Activated CD4-positive, alpha-beta memory T cell treated with anti-CD3 and anti-CD28 coated beads, Interleukin-2, amount 10 ng/mL, durations not matched to agents 7 days and 5 days (primary cell): ENCODE results near the gene POLR2I. TPM values are rescaled to one million over a fixed set of nuclear protein-coding genes. Genes with fewer than 3 reads are reported as not detected.

Source experiments
- CTCF ChIA-PET: fragments of 350-600 bp; sonication (Branson Sonifier 250); formaldehyde crosslinking; loops from one replicate; lab custom pipeline; 2021; ENCODE audit warnings: antibody characterized with exemption, inconsistent platforms; lab: Charles Lee
- POLR2A ChIA-PET: fragments of 350-600 bp; sonication (Branson Sonifier 250); formaldehyde crosslinking; loops from one replicate; lab custom pipeline; 2021; ENCODE audit warnings: antibody characterized with exemption; lab: Charles Lee
- DNase-seq: peaks from one replicate; pipeline ENCODE4 v3.0.0-alpha.2; 2020
- H3K27ac Mint-ChIP-seq: one replicate; pipeline ENCODE4 v1.8.0; 2021; ENCODE audit warnings: mild to moderate bottlenecking, mixed read lengths
- H3K27me3 Mint-ChIP-seq: one replicate; pipeline ENCODE4 v1.8.0; 2021; ENCODE audit warnings: mixed read lengths
- H3K36me3 Mint-ChIP-seq: one replicate; pipeline ENCODE4 v1.8.0; 2021; ENCODE audit warnings: low read depth, mixed read lengths
- H3K4me1 Mint-ChIP-seq: one replicate; pipeline ENCODE4 v1.8.0; 2021; ENCODE audit warnings: mixed read lengths
- H3K4me3 Mint-ChIP-seq: one replicate; pipeline ENCODE4 v1.8.0; 2021; ENCODE audit warnings: mild to moderate bottlenecking, mixed read lengths
- H3K9me3 Mint-ChIP-seq: one replicate; pipeline ENCODE4 v1.8.0; 2021; ENCODE audit warnings: mixed read lengths
- total RNA-seq, 2 experiments: library from RNA; stranded (reverse); gene quantifications; one replicate each; pipeline ENCODE4 v1.2.3, GENCODE V29; 2021

The POLR2I gene
- total RNA-seq: 10 to 100 TPM; 47.3 to 57.4 TPM

DNA sequence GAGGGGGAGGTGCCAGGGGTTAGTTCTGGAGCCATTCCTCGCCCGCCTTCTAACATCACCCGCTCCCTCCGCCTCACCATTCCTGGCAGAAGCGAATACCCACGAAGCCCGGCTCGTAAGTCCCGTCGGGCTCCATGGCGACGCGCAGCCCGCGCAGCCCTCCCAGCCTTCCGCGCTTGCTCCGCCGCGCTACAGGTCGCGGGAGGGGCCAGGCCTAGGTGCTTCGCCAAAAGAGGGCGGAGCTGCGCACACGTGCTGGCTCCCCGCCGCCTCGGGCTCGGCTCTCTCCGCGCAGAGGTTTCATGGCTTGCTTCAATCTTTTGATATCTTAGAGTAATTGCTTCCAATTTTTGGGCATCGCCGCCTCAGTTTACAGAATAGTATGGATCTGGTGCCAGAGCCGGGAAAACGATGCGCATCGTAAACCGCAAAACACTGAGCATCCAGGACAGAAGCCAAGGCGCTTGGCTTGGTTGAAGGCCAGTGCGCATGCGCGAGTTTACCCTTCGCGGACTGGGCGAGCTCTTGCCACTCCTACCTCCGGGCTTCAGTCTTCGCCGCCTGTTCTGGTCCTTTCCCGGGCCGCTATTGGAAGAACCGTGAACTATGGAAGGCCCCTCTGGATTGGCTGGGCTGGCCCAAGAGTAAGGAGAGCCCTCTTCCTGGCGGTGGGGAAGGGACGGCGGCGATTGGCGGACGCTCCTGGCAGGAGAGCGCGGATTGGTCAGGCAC, at the start of gene POLR2I:
POLR2I (minus strand) TSS at position 155 of the 732 bp plus-strand sequence; CDS start at position 136, 19 bp downstream.
- H3K27me3 Mint-ChIP-seq: no peaks in the 10 kb centered on the region
- H3K4me3 Mint-ChIP-seq: peak within 1 kb of the TSS; percentile 92
- DNase-seq: peak; percentile 99
- H3K9me3 Mint-ChIP-seq: no peaks in the 10 kb centered on the region
- CTCF ChIA-PET: interaction anchor here (0.7 to 2.1 kb wide), 5 partner anchors 12 to 100 kb away, joined by 3 to 23 read pairs (median 4); no protein-coding TSS in a partner anchor
- H3K36me3 Mint-ChIP-seq: peaks cover 43% of the 10 kb centered on the region
- peaks cover 46% of the 10 kb centered on the region for H3K4me1 Mint-ChIP-seq
- POLR2A ChIA-PET: interaction anchor here (0.7 to 6.2 kb wide), 20 partner anchors 9 to 735 kb away, joined by 3 to 37 read pairs (median 4); partner anchors contain the start of genes ALKBH6, CAPNS1, THAP8 and WDR62
- peak within 1 kb of the TSS; percentile 95 for H3K27ac Mint-ChIP-seq

DNA sequence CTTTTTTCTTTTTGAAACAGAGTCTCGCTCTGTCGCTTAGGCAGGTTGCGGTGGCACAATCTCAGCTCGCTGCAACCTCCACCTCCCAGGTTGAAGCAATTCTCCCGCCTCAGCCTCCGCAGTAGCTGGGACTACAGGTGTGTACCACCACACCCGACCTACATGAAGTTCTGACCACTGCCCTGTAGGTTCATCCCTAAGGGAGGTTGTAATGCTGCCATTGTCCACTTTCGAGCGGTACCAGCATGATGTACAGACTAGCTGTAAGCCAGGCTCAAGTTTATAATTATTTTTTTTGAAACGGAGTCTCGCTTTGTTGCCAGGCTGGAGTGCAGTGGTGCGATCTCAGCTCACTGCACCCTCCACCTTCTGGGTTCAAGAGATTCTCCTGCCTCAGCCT, 49.1 kb upstream of the POLR2I start:
- H3K4me1 Mint-ChIP-seq: no peaks in the 10 kb centered on the region
- H3K36me3 Mint-ChIP-seq: peaks cover 27% of the 10 kb centered on the region
- H3K4me3 Mint-ChIP-seq: no peak overlapping the region
- DNase-seq: no peak
- ChIA-PET POLR2A (interaction anchor here (0.9 to 1.2 kb wide), 3 partner anchors 11 to 49 kb away, joined by 3 read pairs; partner anchors contain the start of gene POLR2I), CTCF (interaction anchor here (13.0 kb wide), 1 partner anchor 36 kb away, joined by 150 read pairs; no protein-coding TSS in a partner anchor)
- H3K27ac Mint-ChIP-seq: no peak overlapping the region
- no peaks in the 10 kb centered on the region for H3K9me3 Mint-ChIP-seq
- H3K27me3 Mint-ChIP-seq: no peaks in the 10 kb centered on the region

DNA sequence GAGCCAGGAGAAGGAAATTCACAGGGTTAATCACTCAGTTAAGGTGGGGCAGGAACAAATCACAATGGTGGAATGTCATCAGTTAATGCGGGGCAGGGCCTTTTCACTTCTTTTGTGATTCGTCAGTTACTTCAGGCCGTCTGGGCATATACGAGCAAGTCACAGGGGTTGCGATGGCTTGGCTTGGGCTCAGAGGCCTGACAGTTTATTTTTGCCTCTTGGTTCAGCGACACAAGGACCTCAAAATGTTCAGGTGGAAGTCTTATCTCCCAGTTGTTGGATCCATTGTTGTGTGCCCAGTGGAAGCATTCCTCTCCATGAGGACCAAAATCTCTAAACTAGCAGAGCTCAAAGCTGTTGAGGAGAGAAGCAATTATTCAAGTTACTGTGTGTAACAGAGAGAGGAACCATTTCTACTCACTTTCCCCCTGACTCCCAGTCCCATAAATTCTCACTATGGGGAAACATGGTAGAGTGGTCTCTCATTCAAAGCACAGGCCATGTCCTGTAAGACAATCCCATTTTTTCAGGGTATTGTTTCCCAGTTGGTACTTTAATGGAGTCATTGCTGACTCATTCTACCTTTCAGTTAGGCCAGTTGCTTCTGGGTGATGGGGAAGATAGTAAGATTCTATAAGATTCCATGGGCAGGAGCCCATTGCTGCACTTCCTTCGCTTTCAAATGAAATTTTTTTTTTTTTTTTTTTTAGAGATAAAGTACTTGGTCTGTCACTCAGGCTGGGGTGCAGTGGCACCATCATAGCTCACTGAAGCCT, 46.3 kb upstream of the POLR2I start:
- Mint-ChIP-seq H3K36me3 (peaks cover 25% of the 10 kb centered on the region), H3K4me3 (no peak overlapping the region), H3K27ac (no peak overlapping the region), H3K27me3 (no peaks in the 10 kb centered on the region), H3K9me3 (no peaks in the 10 kb centered on the region), H3K4me1 (no peaks in the 10 kb centered on the region)
- ChIA-PET POLR2A (interaction anchor here (0.9 kb wide), 1 partner anchor 9 kb away, joined by 3 read pairs; no protein-coding TSS in a partner anchor), CTCF (no interaction called here)
- DNase-seq: no peak

GRCh38 chr19:36153126-36153525, 38.5 kb upstream of the POLR2I start:
- Mint-ChIP-seq H3K4me1 (peaks cover 3% of the 10 kb centered on the region), H3K27ac (no peak overlapping the region), H3K4me3 (no peak overlapping the region), H3K27me3 (no peaks in the 10 kb centered on the region), H3K9me3 (no peaks in the 10 kb centered on the region), H3K36me3 (peaks cover 31% of the 10 kb centered on the region)
- no peak for DNase-seq
- CTCF ChIA-PET: interaction anchor here (0.5 to 1.1 kb wide), 3 partner anchors 14 to 202 kb away, joined by 3 to 6 read pairs (median 5); no protein-coding TSS in a partner anchor
- POLR2A ChIA-PET: interaction anchor here (1.0 to 1.4 kb wide), 3 partner anchors 11 to 13 kb away, joined by 3 to 6 read pairs (median 3); partner anchors contain the start of gene CAPNS1

DNA sequence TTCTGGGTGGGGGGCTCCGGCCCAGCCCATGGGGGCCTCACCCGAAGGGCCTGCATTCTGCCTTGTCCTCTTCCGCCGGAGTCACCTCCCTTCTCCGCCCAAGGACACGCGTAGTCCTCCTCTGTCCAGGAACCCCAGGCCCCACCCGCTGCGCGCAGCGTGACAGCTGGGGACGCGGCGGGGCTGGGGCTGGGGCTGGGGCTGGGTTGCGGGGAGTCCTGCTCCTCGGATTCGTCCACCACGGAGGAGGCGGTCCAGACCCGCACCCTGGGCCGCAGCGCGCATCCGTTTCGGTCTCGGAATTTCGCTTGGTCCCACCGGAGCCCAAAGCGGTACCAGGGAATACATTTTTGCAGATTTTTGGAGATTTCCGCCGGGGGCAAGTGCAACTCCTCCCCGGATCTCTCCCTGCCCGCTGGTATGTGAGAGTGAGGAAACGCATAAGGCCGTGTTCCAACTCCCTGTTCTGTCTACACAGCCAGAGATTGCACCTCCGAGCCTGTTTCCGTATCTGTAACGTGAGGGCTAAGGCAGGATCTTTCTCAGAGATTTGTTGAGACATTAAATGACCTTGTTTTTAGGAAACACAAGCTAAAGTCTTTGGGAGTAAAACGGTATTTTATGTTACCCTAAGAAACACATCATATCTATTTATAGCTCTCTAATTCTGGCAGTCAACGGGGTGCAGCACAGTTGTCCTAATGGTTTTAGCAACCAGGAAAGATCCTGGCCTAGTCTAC, 37.8 kb upstream of the POLR2I start, which contains the start of gene COX7A1:
COX7A1 (minus strand) TSS at position 96 of the 740 bp plus-strand sequence; CDS start at position 56, 40 bp downstream.
- H3K36me3 Mint-ChIP-seq: peaks cover 36% of the 10 kb centered on the region
- no peaks in the 10 kb centered on the region for H3K9me3 Mint-ChIP-seq
- no peaks in the 10 kb centered on the region for H3K27me3 Mint-ChIP-seq
- POLR2A ChIA-PET: interaction anchor here (1.0 to 1.4 kb wide), 4 partner anchors 12 to 13 kb away, joined by 3 to 6 read pairs (median 3); partner anchors contain the start of gene CAPNS1
- H3K4me1 Mint-ChIP-seq: peaks cover 3% of the 10 kb centered on the region
- CTCF ChIA-PET: interaction anchor here (0.5 to 1.1 kb wide), 2 partner anchors 15 to 25 kb away, joined by 3 to 5 read pairs; no protein-coding TSS in a partner anchor
- H3K27ac Mint-ChIP-seq: no peak within 1 kb of the TSS
- H3K4me3 Mint-ChIP-seq: no peak within 1 kb of the TSS
- DNase-seq: no peak

DNA sequence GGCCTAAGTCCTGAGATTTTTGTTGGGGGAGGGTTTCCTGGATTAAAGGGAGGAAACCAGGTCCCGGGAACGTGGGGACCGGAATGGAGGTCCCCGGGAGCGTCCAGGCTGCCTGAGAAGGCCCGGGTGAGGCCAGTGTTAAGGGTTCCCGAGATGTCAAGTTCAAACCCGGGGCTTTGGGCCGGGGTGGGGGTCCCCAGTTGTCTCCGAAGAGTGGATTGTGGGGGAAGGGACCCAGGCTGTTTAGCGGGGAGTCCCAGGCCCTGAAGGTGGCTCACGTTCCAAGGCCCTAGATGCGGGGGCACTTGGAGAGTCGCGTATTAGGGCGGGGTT, 37.3 kb upstream of the POLR2I start:
- no peak for DNase-seq
- Mint-ChIP-seq H3K4me1 (peaks cover 5% of the 10 kb centered on the region), H3K27me3 (no peaks in the 10 kb centered on the region), H3K4me3 (no peak overlapping the region), H3K27ac (no peak overlapping the region), H3K9me3 (no peaks in the 10 kb centered on the region), H3K36me3 (peaks cover 41% of the 10 kb centered on the region)
- ChIA-PET CTCF (no interaction called here), POLR2A (interaction anchor here (1.2 kb wide), 1 partner anchor 12 kb away, joined by 3 read pairs; the partner anchor contains the start of gene CAPNS1)

- no peaks in the 10 kb centered on the region for H3K9me3 Mint-ChIP-seq
- ChIA-PET CTCF (no interaction called here), POLR2A (interaction anchor here (1.0 to 1.2 kb wide), 2 partner anchors 11 to 12 kb away, joined by 3 read pairs; partner anchors contain the start of gene CAPNS1)
- no peak overlapping the region for H3K27ac Mint-ChIP-seq
- no peaks in the 10 kb centered on the region for H3K27me3 Mint-ChIP-seq
- no peak overlapping the region for H3K4me3 Mint-ChIP-seq
- peaks cover 7% of the 10 kb centered on the region for H3K4me1 Mint-ChIP-seq
- no peak for DNase-seq
- H3K36me3 Mint-ChIP-seq: peaks cover 47% of the 10 kb centered on the region
Observed at GRCh38 chr19:36151144-36152018, 36.7 kb upstream of the POLR2I start.

- ChIA-PET POLR2A (interaction anchor here (1.0 kb wide), 1 partner anchor 13 kb away, joined by 3 read pairs; no protein-coding TSS in a partner anchor), CTCF (no interaction called here)
- H3K4me1 Mint-ChIP-seq: peaks cover 8% of the 10 kb centered on the region
- no peak for DNase-seq
- no peaks in the 10 kb centered on the region for H3K27me3 Mint-ChIP-seq
- H3K9me3 Mint-ChIP-seq: no peaks in the 10 kb centered on the region
- no peak overlapping the region for H3K4me3 Mint-ChIP-seq
- H3K36me3 Mint-ChIP-seq: peaks cover 55% of the 10 kb centered on the region
- H3K27ac Mint-ChIP-seq: no peak overlapping the region
Observed at GRCh38 chr19:36150586-36150985, 35.9 kb upstream of the POLR2I start.

DNA sequence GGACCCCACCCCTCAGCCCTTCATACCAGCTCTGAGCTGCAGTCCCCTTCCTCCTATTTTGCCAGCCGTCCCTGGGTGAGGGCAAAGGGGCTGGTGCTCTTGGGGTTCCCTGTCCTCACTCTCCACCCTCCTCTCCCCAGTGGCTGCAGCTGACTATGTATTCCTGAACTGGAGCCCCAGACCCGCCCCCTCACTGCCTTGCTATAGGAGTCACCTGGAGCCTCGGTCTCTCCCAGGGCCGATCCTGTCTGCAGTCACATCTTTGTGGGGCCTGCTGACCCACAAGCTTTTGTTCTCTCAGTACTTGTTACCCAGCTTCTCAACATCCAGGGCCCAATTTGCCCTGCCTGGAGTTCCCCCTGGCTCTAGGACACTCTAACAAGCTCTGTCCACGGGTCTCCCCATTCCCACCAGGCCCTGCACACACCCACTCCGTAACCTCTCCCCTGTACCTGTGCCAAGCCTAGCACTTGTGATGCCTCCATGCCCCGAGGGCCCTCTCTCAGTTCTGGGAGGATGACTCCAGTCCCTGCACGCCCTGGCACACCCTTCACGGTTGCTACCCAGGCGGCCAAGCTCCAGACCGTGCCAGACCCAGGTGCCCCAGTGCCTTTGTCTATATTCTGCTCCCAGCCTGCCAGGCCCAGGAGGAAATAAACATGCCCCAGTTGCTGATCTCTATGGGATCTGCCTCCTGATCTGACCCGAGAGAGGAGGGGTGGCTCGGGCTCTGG, 35.2 kb upstream of the POLR2I start:
- H3K4me3 Mint-ChIP-seq: no peak overlapping the region
- ChIA-PET CTCF (interaction anchor here (1.0 kb wide), 1 partner anchor 22 kb away, joined by 3 read pairs; no protein-coding TSS in a partner anchor), POLR2A (interaction anchor here (0.8 kb wide), 1 partner anchor 19 kb away, joined by 3 read pairs; no protein-coding TSS in a partner anchor)
- H3K9me3 Mint-ChIP-seq: no peaks in the 10 kb centered on the region
- H3K36me3 Mint-ChIP-seq: peaks cover 60% of the 10 kb centered on the region
- no peak for DNase-seq
- no peak overlapping the region for H3K27ac Mint-ChIP-seq
- H3K4me1 Mint-ChIP-seq: peaks cover 8% of the 10 kb centered on the region
- H3K27me3 Mint-ChIP-seq: no peaks in the 10 kb centered on the region

DNA sequence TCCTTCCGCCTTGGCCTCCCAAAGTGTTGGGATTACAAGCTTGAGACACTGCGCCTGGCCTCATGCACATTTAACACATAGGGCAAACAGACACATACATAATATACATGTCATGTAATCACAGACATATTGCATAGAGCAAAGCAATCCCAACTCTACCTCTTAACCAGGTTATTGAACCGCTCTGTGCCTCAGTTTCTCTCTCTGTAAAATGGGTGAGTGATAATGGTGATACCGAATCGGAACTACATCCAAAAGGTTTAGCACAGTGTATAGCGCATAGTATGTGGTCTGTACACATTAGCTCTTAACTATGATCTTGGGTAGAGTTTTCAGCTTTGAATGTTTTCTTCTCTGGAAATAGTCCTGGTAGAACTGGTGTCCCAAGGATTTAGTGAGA, 29.9 kb upstream of the POLR2I start:
- no peaks in the 10 kb centered on the region for H3K9me3 Mint-ChIP-seq
- peaks cover 25% of the 10 kb centered on the region for H3K4me1 Mint-ChIP-seq
- peaks cover 75% of the 10 kb centered on the region for H3K36me3 Mint-ChIP-seq
- no peak for DNase-seq
- ChIA-PET CTCF (interaction anchor here (1.1 to 1.8 kb wide), 2 partner anchors 17 to 34 kb away, joined by 5 to 11 read pairs; no protein-coding TSS in a partner anchor), POLR2A (no interaction called here)
- no peaks in the 10 kb centered on the region for H3K27me3 Mint-ChIP-seq
- H3K4me3 Mint-ChIP-seq: no peak overlapping the region
- H3K27ac Mint-ChIP-seq: no peak overlapping the region

- H3K27ac Mint-ChIP-seq: no peak overlapping the region
- POLR2A ChIA-PET: no interaction called here
- H3K4me1 Mint-ChIP-seq: peaks cover 33% of the 10 kb centered on the region
- peak overlapping the region; percentile 5 for H3K4me3 Mint-ChIP-seq
- H3K27me3 Mint-ChIP-seq: no peaks in the 10 kb centered on the region
- no peaks in the 10 kb centered on the region for H3K9me3 Mint-ChIP-seq
- DNase-seq: no peak
- peaks cover 58% of the 10 kb centered on the region for H3K36me3 Mint-ChIP-seq
- CTCF ChIA-PET: interaction anchor here (2.3 kb wide), 1 partner anchor 14 kb away, joined by 8 read pairs; no protein-coding TSS in a partner anchor
Observed at GRCh38 chr19:36142496-36142895, 27.8 kb upstream of the POLR2I start.
